ENCODE results near the gene SBF2.
"Not testable (repeated sequence)": the region's sequence is repeated elsewhere in the genome, so short reads cannot be mapped to it uniquely, and the experiment has no call there.

The SBF2 gene

GRCh38 chr11:9941991-9942390 is 352.0 kb downstream of the SBF2 start:
- no peak for DNase-seq

DNA sequence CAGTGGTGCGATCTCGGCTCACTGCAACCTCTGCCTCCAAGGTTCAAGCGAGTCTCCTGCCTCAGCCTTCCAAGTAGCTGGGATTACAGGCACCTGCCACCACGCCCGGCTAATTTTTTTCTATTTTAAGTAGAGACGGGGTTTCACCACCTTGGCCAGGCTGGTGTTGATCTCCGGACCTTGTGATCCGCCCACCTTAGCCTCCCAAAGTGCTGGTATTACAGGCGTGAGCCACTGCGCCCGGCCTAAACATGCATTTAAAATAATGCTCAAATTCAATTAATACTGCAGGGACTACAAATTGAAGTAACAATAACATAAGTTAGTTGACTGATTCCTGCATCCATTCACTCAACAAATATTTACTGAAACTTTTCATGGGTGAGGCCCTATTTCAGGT is 354.9 kb downstream of the SBF2 start:
- not testable (repeated sequence) for DNase-seq

- no peak for DNase-seq
These were observed 357.3 kb downstream of the SBF2 start for GRCh38 chr11:9936754-9937153.

DNA sequence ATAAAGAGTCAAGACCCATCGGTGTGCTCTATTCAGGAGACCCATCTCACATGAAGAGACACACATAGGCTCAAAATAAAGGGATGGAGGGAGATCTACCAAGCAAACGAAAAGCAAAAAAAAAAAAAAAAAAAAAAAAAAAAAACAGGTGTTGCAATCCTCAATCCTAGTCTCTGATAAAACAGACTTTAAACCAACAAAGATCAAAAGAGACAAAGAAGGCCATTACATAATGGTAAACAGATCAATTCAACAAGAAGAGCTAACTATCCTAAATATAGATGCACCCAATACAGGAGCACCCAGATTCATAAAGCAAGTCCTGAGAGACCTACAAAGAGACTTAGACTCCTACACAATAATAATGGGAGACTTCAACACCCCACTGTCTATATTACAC is 361.2 kb downstream of the SBF2 start:
- not testable (repeated sequence) for DNase-seq

- not testable (repeated sequence) for DNase-seq
These were observed 363.3 kb downstream of the SBF2 start for GRCh38 chr11:9930562-9931331.

DNA sequence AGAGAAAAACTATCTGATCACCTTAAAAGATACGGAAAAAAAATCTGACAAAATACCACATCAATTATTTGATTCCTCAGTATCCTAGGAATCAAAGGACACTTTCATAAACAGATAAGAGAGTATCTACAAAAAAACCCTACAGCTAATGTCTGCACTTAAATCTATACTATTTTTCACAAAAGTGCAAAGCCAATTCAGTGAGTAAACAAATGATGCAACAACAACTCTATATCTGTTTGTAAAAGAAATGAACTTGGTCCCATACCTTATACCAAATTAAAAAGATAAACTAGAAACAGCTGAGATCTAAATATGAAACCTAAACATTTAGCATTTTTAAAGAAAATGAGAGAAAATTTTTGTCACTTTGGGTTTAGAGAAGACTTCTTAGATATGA is 366.3 kb downstream of the SBF2 start:
- DNase-seq = no peak

DNA sequence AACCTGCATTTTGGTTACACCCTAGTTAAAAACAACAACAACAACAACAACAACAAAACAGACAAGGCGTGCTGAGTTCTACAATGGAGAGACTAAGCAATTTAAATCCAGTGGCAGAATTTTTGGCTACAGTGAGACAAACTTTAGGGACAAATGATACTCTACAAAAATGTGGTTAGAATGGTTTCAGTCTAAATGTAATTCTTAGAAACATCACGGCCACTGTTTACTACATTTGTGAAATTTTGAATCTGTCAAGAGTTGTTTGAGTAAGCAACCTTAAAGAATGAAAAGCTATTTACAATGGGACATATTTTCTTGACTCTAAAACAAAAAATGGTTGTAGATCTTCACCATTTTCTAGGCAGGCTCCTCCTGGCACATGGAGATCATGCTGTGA is 370.7 kb downstream of the SBF2 start:
- no peak for DNase-seq

DNA sequence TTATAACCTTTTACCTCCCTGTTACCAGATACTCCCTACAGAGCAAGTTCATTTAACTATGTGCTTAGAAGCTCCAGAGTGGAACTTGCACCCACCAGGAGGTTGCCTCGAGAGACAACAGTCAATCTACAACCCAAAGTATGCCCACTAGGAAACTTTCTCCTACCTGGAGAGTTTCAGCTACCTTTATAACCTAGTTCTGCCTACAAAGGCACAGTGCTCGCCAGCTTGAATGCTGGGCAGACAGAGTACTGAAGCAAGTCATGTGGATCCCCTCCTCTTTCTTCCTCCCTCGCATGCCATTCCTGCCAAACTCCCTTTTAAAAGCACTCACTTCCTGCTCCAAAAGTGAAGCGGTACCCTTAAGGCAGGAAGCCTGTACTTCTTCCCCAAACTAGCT is 371.2 kb downstream of the SBF2 start:
- DNase-seq = no peak

- no peak for DNase-seq
These were observed 377.5 kb downstream of the SBF2 start for GRCh38 chr11:9916480-9916879.

DNA sequence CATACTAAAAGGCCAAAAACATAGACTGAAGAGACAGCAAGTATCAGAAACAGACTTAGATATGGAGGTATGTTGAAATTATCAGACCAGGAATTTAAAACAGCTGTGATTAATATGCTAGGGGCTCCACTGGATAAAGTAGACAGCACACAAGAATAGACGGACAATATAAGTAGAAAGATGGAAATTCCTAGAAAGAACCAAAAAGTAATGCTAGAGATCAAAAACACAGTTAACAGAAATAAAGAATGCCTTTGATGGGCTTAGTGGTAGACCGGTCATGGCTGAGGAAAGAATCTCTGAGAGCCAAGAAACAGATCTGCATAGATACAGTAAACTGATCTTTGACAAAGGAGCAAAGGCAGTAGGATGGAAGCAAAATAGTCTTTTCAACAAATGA is 380.0 kb downstream of the SBF2 start:
- no peak for DNase-seq

GRCh38 chr11:9905960-9906791 is 387.8 kb downstream of the SBF2 start:
- no peak for DNase-seq

- no peak for DNase-seq
These were observed 388.5 kb downstream of the SBF2 start for GRCh38 chr11:9905501-9905951.

DNA sequence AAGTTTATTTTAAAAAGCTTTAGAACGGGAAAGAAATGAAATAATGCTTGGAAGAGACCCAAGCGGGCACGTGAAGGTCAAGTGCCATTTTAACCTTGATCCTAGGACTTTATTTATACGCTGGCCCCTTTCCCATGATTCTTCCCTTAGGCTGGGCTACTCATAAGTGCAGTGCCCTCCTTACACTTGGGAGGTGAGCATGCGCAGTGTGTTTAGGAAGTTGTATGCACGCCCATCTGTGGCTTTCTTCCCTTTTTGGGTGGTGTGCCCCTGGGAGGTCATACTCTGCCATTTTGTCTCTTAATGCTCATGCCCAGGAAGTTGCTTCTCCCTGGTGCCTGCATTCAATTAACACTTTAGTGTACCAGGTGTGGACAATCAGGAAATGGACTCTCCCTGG is 390.4 kb downstream of the SBF2 start:
- no peak for DNase-seq

DNA sequence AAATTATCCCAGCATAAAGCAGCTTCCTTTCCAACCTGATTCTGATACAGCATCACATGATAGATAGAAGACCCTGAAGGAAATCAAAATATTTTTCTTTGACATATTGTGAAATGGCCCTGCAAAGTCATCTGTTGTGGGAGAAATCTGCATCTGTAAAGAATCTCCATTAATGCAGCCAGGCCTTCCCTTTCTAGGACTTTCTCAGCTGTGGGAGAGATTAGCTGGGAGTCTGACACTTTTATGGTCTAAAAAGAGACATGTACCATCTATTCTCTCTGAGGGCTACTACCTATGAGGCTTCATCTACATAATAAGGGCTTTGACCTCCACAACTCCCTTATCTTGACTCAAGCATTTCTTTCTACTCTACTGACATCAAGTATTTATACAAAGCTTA is 392.1 kb downstream of the SBF2 start:
- DNase-seq = no peak

GRCh38 chr11:9900253-9900652 is 393.8 kb downstream of the SBF2 start:
- DNase-seq = not testable (repeated sequence)

DNA sequence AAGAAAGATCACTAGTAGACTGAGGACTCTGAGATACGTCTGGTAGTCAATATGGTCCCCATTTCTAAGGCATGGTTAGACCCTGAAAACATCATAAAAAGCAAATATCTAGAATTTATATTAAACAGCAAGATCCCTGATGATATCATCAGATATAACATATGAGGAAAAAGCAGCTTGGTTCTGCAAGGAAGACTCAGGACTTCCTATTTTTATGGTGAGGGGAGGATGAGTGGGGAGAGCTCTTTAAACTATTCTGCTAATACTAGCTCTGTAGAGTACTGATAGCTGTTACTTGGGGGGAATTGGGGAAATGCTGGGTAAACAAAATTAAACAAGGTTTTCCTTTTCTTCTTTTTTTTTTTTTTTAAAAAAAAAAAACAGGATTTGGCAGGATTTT is 394.3 kb downstream of the SBF2 start:
- DNase-seq = no peak

DNA sequence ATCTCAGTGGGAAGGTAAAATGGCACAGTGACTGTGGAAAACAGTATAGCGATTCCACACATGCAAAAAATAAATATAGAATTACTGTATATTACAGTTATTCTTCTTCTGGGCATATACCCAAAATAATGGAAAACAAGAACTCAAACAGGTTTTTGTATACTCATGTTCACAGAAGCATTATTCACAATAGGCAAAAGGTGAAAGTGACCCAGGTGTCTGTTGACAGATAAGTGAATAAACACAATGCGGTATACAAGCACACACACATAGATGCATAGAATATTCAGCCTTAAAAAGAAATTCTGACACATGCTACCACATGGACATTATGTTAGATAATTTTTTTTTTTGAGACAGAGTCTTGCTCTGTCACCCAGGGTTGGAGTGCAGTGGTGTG is 397.1 kb downstream of the SBF2 start:
- no peak for DNase-seq

GRCh38 chr11:9895006-9895405 is 399.0 kb downstream of the SBF2 start:
- no peak for DNase-seq

GRCh38 chr11:9893474-9893873 is 400.5 kb downstream of the SBF2 start:
- DNase-seq = no peak

DNA sequence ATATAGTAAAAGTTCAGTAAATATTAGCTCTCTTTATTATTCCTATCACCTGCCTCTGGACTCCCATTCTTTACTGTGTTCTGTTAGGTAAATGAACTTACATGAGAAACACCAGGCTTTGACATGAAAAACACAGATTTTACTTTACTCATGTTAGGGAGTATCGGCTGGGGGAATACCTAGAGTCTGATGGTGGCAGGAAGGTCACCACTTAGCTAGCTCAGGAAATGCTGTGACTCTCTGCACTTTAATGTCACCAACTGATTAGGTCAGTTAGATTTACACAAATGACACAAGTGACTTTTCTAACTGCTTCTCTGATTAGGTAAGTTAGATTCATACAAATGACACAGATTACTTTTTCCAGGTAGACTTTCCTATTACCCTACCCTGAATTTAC is 405.1 kb downstream of the SBF2 start:
- DNase-seq = no peak

DNA sequence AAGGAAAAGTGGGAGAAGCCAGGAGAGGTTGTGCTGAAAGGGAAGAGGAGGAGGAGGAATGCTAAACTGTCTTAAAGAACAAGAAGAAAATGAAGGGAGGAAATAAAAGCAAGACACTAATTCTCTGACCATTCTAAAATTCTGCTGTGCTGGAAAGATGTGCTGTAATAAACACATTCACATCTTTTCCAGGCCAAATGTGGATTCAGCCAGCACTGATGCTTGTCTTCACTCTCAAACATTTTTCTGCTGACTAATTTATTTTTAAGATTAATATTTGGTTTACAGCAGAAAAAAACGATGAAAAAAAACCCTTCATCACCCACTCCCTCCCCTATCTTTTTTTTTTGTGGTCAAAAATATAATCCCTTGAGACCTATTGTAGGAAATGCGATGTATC is 406.5 kb downstream of the SBF2 start:
- no peak for DNase-seq

GRCh38 chr11:9886595-9886994 is 407.4 kb downstream of the SBF2 start:
- no peak for DNase-seq

- DNase-seq = no peak
These were observed 409.4 kb downstream of the SBF2 start for GRCh38 chr11:9884601-9885000.

DNA sequence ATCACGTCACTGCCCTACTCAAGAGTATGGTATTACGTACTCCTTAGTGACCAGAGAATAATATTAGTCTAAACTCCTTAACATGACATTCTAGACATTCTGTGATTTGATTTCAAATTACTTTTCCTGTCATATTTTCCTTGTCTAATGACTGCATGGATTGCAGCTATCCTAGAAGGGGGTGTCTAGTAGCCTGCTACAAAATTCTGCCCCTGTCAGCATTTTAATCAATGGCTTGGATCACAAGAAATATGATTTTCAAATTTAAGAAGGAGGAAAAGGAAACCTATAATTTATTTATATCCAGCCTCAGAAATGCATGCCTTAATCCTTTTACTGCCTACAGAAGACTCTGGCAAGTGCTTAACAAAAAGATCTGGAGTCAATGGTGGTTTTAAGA is 413.4 kb downstream of the SBF2 start:
- DNase-seq = no peak

Data from stimulated activated CD4-positive, alpha-beta T cell treated with anti-CD3 and anti-CD28 coated beads, Interleukin-2, amount 100 ng/mL, for 48 hours (primary cell).